Spleen (tissue), 11 donors: ENCODE data around the gene C3orf49. TPM values are rescaled to one million over a fixed set of nuclear protein-coding genes. Genes with fewer than 3 reads are reported as not detected.

Experiments used
- DNase-seq: peaks from one replicate; pipeline ENCODE4 v3.0.0-alpha.2; 2020
- H3K27ac ChIP-seq, 8 donors: fragments of 200-600 bp; sonication (generic) in 7 of 8; 1 replicate in 4 of 8; 2 replicates in 4 of 8; pipeline versions ENCODE4 v1.5.0 to v1.8.0; 2016 to 2021; ENCODE audit warnings: inconsistent platforms in 4 of 8, mild to moderate bottlenecking in 4 of 8, moderate library complexity in 1 of 8
- H3K27me3 ChIP-seq, 7 donors: fragments of 200-600 bp; sonication (generic) in 6 of 7; replicated peaks in 1 of 7; 1 replicate in 4 of 7; 2 replicates in 3 of 7; pipeline versions ENCODE4 v1.5.0 to v1.8.0; 2016 to 2021; ENCODE audit warnings: inconsistent platforms in 3 of 7, mild to moderate bottlenecking in 1 of 7
- H3K36me3 ChIP-seq, 6 donors: fragments of 200-600 bp; sonication (generic) in 5 of 6; 1 replicate in 4 of 6; 2 replicates in 2 of 6; pipeline versions ENCODE4 v1.5.0 to v1.8.0; 2016 to 2021; ENCODE audit warnings: inconsistent platforms in 2 of 6
- H3K4me1 ChIP-seq, 6 donors: fragments of 200-600 bp; sonication (generic) in 5 of 6; 1 replicate in 3 of 6; 2 replicates in 3 of 6; pipeline versions ENCODE4 v1.5.0 to v1.8.0; 2016 to 2021; ENCODE audit warnings: inconsistent platforms in 3 of 6
- H3K4me3 ChIP-seq, 8 donors: fragments of 200-600 bp; sonication (generic) in 7 of 8; 1 replicate in 4 of 8; 2 replicates in 4 of 8; pipeline versions ENCODE4 v1.5.0 to v1.8.0; 2016 to 2021; ENCODE audit warnings: inconsistent platforms in 4 of 8, mild to moderate bottlenecking in 4 of 8, moderate library complexity in 2 of 8
- H3K9me3 ChIP-seq, 8 donors: fragments of 200-600 bp; sonication (generic) in 7 of 8; 1 replicate in 4 of 8; 2 replicates in 4 of 8; pipeline versions ENCODE4 v1.5.0 to v1.8.0; 2016 to 2021; ENCODE audit warnings: inconsistent platforms in 4 of 8
- CTCF ChIP-seq, 11 experiments: fragments of 200-600 bp in 7 of 11; fragments of 450-650 bp in 4 of 11; sonication (generic) in 4 of 11; IDR thresholded peaks in 8 of 11; conservative IDR thresholded peaks in 3 of 11; 1 replicate in 7 of 11; 2 replicates in 4 of 11; pipeline versions ENCODE4 v1.4.0 to v1.8.0; 2016 to 2021; ENCODE audit warnings: antibody characterized with exemption in 11 of 11, inconsistent platforms in 4 of 11, mild to moderate bottlenecking in 1 of 11
- POLR2A ChIP-seq, 3 donors: fragments of 450-650 bp; IDR thresholded peaks; one replicate each; pipeline ENCODE4 v1.5.1; 2017; ENCODE audit warnings: antibody characterized with exemption in 3 of 3, mild to moderate bottlenecking in 1 of 3
- POLR2AphosphoS5 ChIP-seq, 3 donors: sonication (generic); formaldehyde crosslinking; IDR thresholded peaks; one replicate each; pipeline ENCODE4 v1.5.1; 2017; ENCODE audit warnings: antibody characterized with exemption in 3 of 3
- WGBS, 5 donors: extraction: QIAGEN DNeasy Blood & Tissue Kit in 3 of 5; methylation state at CpG; one replicate each; pipeline versions ENCODE4 v1.1.5 to v1.1.7; 2013 to 2018; 5-methylcytosine and 5-hydroxymethylcytosine counted together
- intact Hi-C: fragments of 100-400 bp; cut with DNase I; formaldehyde crosslinking; loops from one replicate; pipeline ENCODE4 v1.15.0; 2023; ENCODE audit warnings: low total_unique reads
- polyA plus RNA-seq, 3 donors: library from polyadenylated mRNA; stranded (reverse); fragments of 200-250 nt; gene quantifications; one replicate each; pipeline ENCODE4 v1.2.1, GENCODE V29; 2013
- total RNA-seq, 7 donors: library from RNA; depleted of rRNA in 3 of 7; stranded (reverse); fragments of >200 nt in 3 of 7; fragmentation: NEBNext Ultra II Directional in 4 of 7; extraction: Animal tissue kit (Norgen Biotek cat#: 25700) in 4 of 7; gene quantifications; one replicate each; pipeline versions ENCODE4 v1.1.0 to v1.2.1, GENCODE V29; 2016 to 2021
- donor health status: healthy with polysubstance abuse.
- donor health status: DM: no; HTN: no; CAD: no; lungs with moderate emphysema.
- donor health status: DM: no; HTN: no; CAD: no.
- donor health status: Bipolar disorder and iron deficiency.
- donor health status: healthy.
- donor health status: DM: no; HTN: no; CAD: no.
- donor health status: DM: yes; HTN: yes; CAD: no.

Gene C3orf49
- total and polyA plus RNA-seq, 10 donors, result not detected

DNA sequence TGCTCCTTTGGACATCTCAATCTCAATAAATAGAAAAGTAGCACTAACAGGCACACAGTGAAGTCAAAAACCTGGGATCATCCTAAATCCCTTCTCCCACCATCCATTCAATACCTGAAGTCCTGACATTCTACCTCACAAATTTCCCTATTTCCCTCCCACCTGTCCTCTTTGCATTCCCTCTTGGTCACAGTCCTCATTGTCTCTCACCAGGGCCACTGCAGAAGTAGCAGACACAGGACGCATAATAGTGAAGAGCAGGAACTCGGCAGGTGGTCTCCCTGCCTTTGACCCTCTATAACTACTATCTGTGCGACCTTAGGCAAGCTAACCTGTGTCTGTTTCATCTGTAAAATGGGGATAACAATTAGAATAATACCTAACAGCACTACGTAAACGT lies 42.2 kb downstream of the C3orf49 start:
- peaks cover 4 to 62% (median 26%) of the 10 kb centered on the region in 6 donors for H3K4me1 ChIP-seq
- no peak for DNase-seq
- 83 to 90% (median 90%) methylated on average over 5 of the region's 5 CpGs for WGBS, 5 donors
- no peaks in the 10 kb centered on the region for H3K27me3 ChIP-seq
- no peaks in the 10 kb centered on the region for H3K36me3 ChIP-seq
- intact Hi-C loops, result no loop called here
- no peak overlapping the region for H3K4me3 ChIP-seq
- H3K27ac ChIP-seq, result no peak overlapping the region
- H3K9me3 ChIP-seq, result no peaks in the 10 kb centered on the region
- no peak for TF ChIP-seq POLR2A (IDR thresholded peaks at IDR 0.05)
- TF ChIP-seq POLR2AphosphoS5 (IDR thresholded peaks at IDR 0.05), result no peak

- no peak for DNase-seq
- 23 to 26% (median 24%) methylated on average over 5 of the region's 5 CpGs for WGBS, 5 donors
- peaks cover 4 to 69% (median 27%) of the 10 kb centered on the region in 6 donors for H3K4me1 ChIP-seq
- H3K27ac ChIP-seq, result peak overlapping the region in 6 of 8 donors; percentile 88 to 97 (median 94)
- TF ChIP-seq POLR2A (IDR thresholded peaks at IDR 0.05), result no peak
- no peak for TF ChIP-seq POLR2AphosphoS5 (IDR thresholded peaks at IDR 0.05)
- no peak for TF ChIP-seq CTCF (IDR thresholded peaks at IDR 0.05 in 8 of 11, conservative IDR thresholded peaks at IDR 0.05 in 3 of 11)
- no peaks in the 10 kb centered on the region for H3K9me3 ChIP-seq
- intact Hi-C loops, result no loop called here
- H3K27me3 ChIP-seq, result no peaks in the 10 kb centered on the region
- peaks cover 0 to 5% (median 0%) of the 10 kb centered on the region in 6 donors for H3K36me3 ChIP-seq
- H3K4me3 ChIP-seq, result peak overlapping the region; percentile 61 to 97 (median 85)
These were observed 43.7 kb downstream of the C3orf49 start for GRCh38 chr3:63862804-63863149.

GRCh38 chr3:63863150-63864007 lies 44.3 kb downstream of the C3orf49 start, which contains the start of the genes ATXN7 and THOC7:
ATXN7 (plus strand) TSS chr3:63863867; CDS start chr3:63912599, 48,732 bp downstream.
THOC7 (minus strand) TSS chr3:63863805; CDS start chr3:63863790, 15 bp downstream.
- peaks cover 0 to 6% (median 0%) of the 10 kb centered on the region in 6 donors for H3K36me3 ChIP-seq
- H3K4me1 ChIP-seq, result peaks cover 4 to 65% (median 27%) of the 10 kb centered on the region in 6 donors
- WGBS, 5 donors, result 0 to 1% (median 1%) methylated on average over 37 to 98 of the region's 98 CpGs
- H3K4me3 ChIP-seq, result peak within 1 kb of the TSS; percentile 84 to 97 (median 86)
- no peaks in the 10 kb centered on the region for H3K9me3 ChIP-seq
- intact Hi-C loops, result no loop called here
- TF ChIP-seq CTCF (IDR thresholded peaks at IDR 0.05 in 8 of 11, conservative IDR thresholded peaks at IDR 0.05 in 3 of 11) (no peak), POLR2AphosphoS5 (IDR thresholded peaks at IDR 0.05) (peak in 2 of 3 donors; percentile 63 to 72)
- DNase-seq, result peak; percentile 95
- H3K27me3 ChIP-seq, result no peaks in the 10 kb centered on the region
- H3K27ac ChIP-seq, result peak within 1 kb of the TSS; percentile 84 to 97 (median 96)

DNA sequence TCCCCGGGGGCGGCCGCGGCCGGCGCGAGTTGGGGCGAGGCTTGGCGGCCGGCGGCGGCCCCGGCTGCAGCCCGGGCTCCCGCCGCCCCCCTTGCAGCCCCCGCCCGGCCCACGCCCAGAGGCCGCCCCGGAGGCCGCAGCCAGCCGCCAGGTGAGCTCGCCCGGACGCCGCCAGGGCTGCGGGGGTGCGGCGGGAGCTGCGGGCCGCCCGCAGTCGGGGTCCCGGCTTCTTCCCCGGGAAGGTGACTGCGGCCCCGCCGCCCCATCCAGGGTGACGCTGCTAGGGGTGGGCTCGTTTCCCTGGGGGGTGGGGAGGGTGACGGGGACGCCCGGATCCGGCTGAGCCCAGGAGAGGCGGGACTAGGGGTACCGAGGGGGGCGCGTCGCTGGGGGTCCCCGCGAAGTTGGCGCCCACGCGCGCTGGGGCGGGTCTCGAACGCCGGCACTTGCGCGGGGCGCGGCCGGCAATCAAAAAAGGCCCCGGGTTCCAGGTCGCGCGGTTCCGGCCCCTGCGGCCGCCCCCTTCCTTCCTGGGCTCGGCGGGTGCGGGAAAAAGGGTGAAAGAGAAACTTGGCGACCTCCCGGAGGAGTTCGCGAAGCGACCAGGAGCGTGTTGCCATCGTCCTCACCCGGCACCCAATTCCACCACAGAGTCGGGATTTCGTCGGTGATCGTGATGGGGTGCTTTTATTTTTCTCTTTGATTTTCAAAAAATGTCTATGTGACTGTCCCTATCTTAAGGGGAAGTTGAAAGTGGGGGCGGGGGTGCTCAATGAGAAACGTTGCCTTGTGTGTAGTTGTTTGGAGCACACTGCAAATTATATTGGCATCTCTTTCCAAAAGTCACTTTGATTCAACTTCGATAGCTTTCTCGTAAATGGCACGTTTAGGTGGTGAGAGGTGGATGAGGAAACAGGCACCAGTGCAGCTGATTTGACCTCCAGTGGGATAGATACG lies 45.2 kb downstream of the C3orf49 start:
- TF ChIP-seq POLR2AphosphoS5 (IDR thresholded peaks at IDR 0.05) (peak in 2 of 3 donors; percentile 56 to 67), CTCF (IDR thresholded peaks at IDR 0.05 in 8 of 11, conservative IDR thresholded peaks at IDR 0.05 in 3 of 11) (no peak)
- Histone ChIP-seq H3K4me1 (peaks cover 4 to 65% (median 33%) of the 10 kb centered on the region in 6 donors), H3K4me3 (peak overlapping the region; percentile 80 to 97 (median 86)), H3K9me3 (no peaks in the 10 kb centered on the region), H3K27me3 (no peaks in the 10 kb centered on the region), H3K27ac (peak overlapping the region; percentile 77 to 97 (median 96)), H3K36me3 (peaks cover 0 to 6% (median 0%) of the 10 kb centered on the region in 6 donors)
- WGBS, 5 donors, result 0 to 1% (median 0%) methylated on average over 25 to 93 of the region's 93 CpGs
- intact Hi-C loops, result no loop called here
- peak; percentile 90 for DNase-seq
